ENCODE measurements around the gene FAAP100.

The FAAP100 gene

GRCh38 chr17:81491181-81491581 is 61.0 kb downstream of the FAAP100 start:
- H3K4me3 ChIP-seq (ENCODE audit: control insufficient read depth, low read depth, low read length) = no peak overlapping the region
- no peak for DNase-seq (ENCODE audit: low read depth)
- no peak for TF ChIP-seq CTCF (conservative IDR thresholded peaks at IDR 0.05; ENCODE audit: control insufficient read depth, insufficient read depth, low read depth, low read length)

GRCh38 chr17:81489998-81490992 is 61.9 kb downstream of the FAAP100 start:
- H3K4me3 ChIP-seq (ENCODE audit: control insufficient read depth, low read depth, low read length) = no peak overlapping the region
- no peak for TF ChIP-seq CTCF (conservative IDR thresholded peaks at IDR 0.05; ENCODE audit: control insufficient read depth, insufficient read depth, low read depth, low read length)
- DNase-seq (ENCODE audit: low read depth) = no peak
